ENCODE measurements around the gene PTPRK. TPM values are rescaled to one million over a fixed set of nuclear protein-coding genes. Genes with fewer than 3 reads are reported as not detected.
A peak's percentile ranks its signal among the peaks of the same experiment; 100 is the strongest.

The PTPRK gene
- total RNA-seq, 5 donors from 2014 or later (not counting 1 experiment from before 2014, with no cell fraction given): 2.1 to 11.1 (median 7.3) TPM

GRCh38 chr6:128275030-128275429 is 245.4 kb downstream of the PTPRK start:
- Mint-ChIP-seq H3K4me3 (no peak overlapping the region), H3K4me1 (peaks cover 0 to 4% (median 0%) of the 10 kb centered on the region in 3 donors), H3K27ac (no peak overlapping the region), H3K36me3 (no peaks in the 10 kb centered on the region), H3K9me3 (no peaks in the 10 kb centered on the region), H3K27me3 (no peaks in the 10 kb centered on the region)
- Histone ChIP-seq H3K4me1 (ENCODE audit: control insufficient read depth in 1 of 2, extremely low read depth in 1 of 2, insufficient read depth in 2 of 2, low read length in 2 of 2) (no peaks in the 10 kb centered on the region), H3K27me3 (replicated peaks in 1 of 2; ENCODE audit: control insufficient read depth in 2 of 2, extremely low read depth in 1 of 2, insufficient read depth in 2 of 2, low read length in 1 of 2) (no peaks in the 10 kb centered on the region), H3K36me3 (ENCODE audit: control insufficient read depth in 2 of 2, extremely low read depth in 1 of 2, insufficient read depth in 1 of 2, low read length in 1 of 2) (no peaks in the 10 kb centered on the region), H3K4me3 (ENCODE audit: control insufficient read depth in 1 of 2, extremely low read depth in 1 of 2, low read length in 1 of 2) (no peak overlapping the region), H3K9me3 (no peaks in the 10 kb centered on the region), H3K27ac (ENCODE audit: low read length) (no peak overlapping the region)
- ChIA-PET CTCF (interaction anchor here in 1 of 2 donors (0.6 kb wide), 1 partner anchor 32 kb away, joined by 3 read pairs; no protein-coding TSS in a partner anchor), POLR2A (no interaction called here)
- ATAC-seq (replicated peaks in 1 of 4) (no peak), DNase-seq (no peak)
- WGBS (ENCODE audit: insufficient coverage): no CpG with 5 or more reads among the region's 1 CpG

- DNase-seq (no peak), ATAC-seq (replicated peaks in 1 of 4) (no peak)
- H3K4me3 Mint-ChIP-seq: no peak overlapping the region
- H3K4me3 ChIP-seq (ENCODE audit: control insufficient read depth in 1 of 2, extremely low read depth in 1 of 2, low read length in 1 of 2): no peak overlapping the region
- no peaks in the 10 kb centered on the region for H3K36me3 ChIP-seq (ENCODE audit: control insufficient read depth in 2 of 2, extremely low read depth in 1 of 2, insufficient read depth in 1 of 2, low read length in 1 of 2)
- no peak overlapping the region for H3K27ac Mint-ChIP-seq
- POLR2A ChIA-PET: no interaction called here
- H3K4me1 ChIP-seq (ENCODE audit: control insufficient read depth in 1 of 2, extremely low read depth in 1 of 2, insufficient read depth in 2 of 2, low read length in 2 of 2): no peaks in the 10 kb centered on the region
- no peak overlapping the region for H3K27ac ChIP-seq (ENCODE audit: low read length)
- H3K36me3 Mint-ChIP-seq: no peaks in the 10 kb centered on the region
- H3K4me1 Mint-ChIP-seq: peaks cover 0 to 4% (median 0%) of the 10 kb centered on the region in 3 donors
- CTCF ChIA-PET: no interaction called here
- peaks cover 0 to under 1% of the 10 kb centered on the region in 2 donors for H3K27me3 Mint-ChIP-seq
- no peaks in the 10 kb centered on the region for H3K27me3 ChIP-seq (replicated peaks in 1 of 2; ENCODE audit: control insufficient read depth in 2 of 2, extremely low read depth in 1 of 2, insufficient read depth in 2 of 2, low read length in 1 of 2)
- no CpG with 5 or more reads among the region's 1 CpG for WGBS (ENCODE audit: insufficient coverage)
- no peaks in the 10 kb centered on the region for H3K9me3 ChIP-seq
- no peaks in the 10 kb centered on the region for H3K9me3 Mint-ChIP-seq
These were observed 248.9 kb downstream of the PTPRK start for GRCh38 chr6:128271527-128271926.

GRCh38 chr6:128271011-128271410 is 249.4 kb downstream of the PTPRK start:
- Mint-ChIP-seq H3K4me1 (peaks cover 0 to 4% (median 0%) of the 10 kb centered on the region in 3 donors), H3K4me3 (no peak overlapping the region), H3K36me3 (no peaks in the 10 kb centered on the region), H3K9me3 (no peaks in the 10 kb centered on the region), H3K27me3 (peaks cover 0 to 3% of the 10 kb centered on the region in 2 donors), H3K27ac (no peak overlapping the region)
- no CpG with 5 or more reads among the region's 2 CpGs for WGBS (ENCODE audit: insufficient coverage)
- ATAC-seq (replicated peaks in 1 of 4) (no peak), DNase-seq (no peak)
- Histone ChIP-seq H3K27me3 (replicated peaks in 1 of 2; ENCODE audit: control insufficient read depth in 2 of 2, extremely low read depth in 1 of 2, insufficient read depth in 2 of 2, low read length in 1 of 2) (no peaks in the 10 kb centered on the region), H3K27ac (ENCODE audit: low read length) (no peak overlapping the region), H3K9me3 (no peaks in the 10 kb centered on the region), H3K4me3 (ENCODE audit: control insufficient read depth in 1 of 2, extremely low read depth in 1 of 2, low read length in 1 of 2) (no peak overlapping the region), H3K36me3 (ENCODE audit: control insufficient read depth in 2 of 2, extremely low read depth in 1 of 2, insufficient read depth in 1 of 2, low read length in 1 of 2) (no peaks in the 10 kb centered on the region), H3K4me1 (ENCODE audit: control insufficient read depth in 1 of 2, extremely low read depth in 1 of 2, insufficient read depth in 2 of 2, low read length in 2 of 2) (no peaks in the 10 kb centered on the region)
- ChIA-PET POLR2A (no interaction called here), CTCF (interaction anchor here in 1 of 2 donors (0.6 kb wide), 1 partner anchor 364 kb away, joined by 3 read pairs; no protein-coding TSS in a partner anchor)

- DNase-seq (no peak), ATAC-seq (replicated peaks in 1 of 4) (no peak)
- Histone ChIP-seq H3K36me3 (ENCODE audit: control insufficient read depth in 2 of 2, extremely low read depth in 1 of 2, insufficient read depth in 1 of 2, low read length in 1 of 2) (no peaks in the 10 kb centered on the region), H3K27ac (ENCODE audit: low read length) (no peak overlapping the region), H3K9me3 (no peaks in the 10 kb centered on the region), H3K4me3 (ENCODE audit: control insufficient read depth in 1 of 2, extremely low read depth in 1 of 2, low read length in 1 of 2) (no peak overlapping the region), H3K4me1 (ENCODE audit: control insufficient read depth in 1 of 2, extremely low read depth in 1 of 2, insufficient read depth in 2 of 2, low read length in 2 of 2) (no peaks in the 10 kb centered on the region), H3K27me3 (replicated peaks in 1 of 2; ENCODE audit: control insufficient read depth in 2 of 2, extremely low read depth in 1 of 2, insufficient read depth in 2 of 2, low read length in 1 of 2) (no peaks in the 10 kb centered on the region)
- H3K27ac Mint-ChIP-seq: no peak overlapping the region
- no CpG with 5 or more reads among the region's 1 CpG for WGBS (ENCODE audit: insufficient coverage)
- ChIA-PET POLR2A (no interaction called here), CTCF (no interaction called here)
- H3K4me1 Mint-ChIP-seq: no peaks in the 10 kb centered on the region
- peaks cover 7 to 16% (median 10%) of the 10 kb centered on the region in 3 donors for H3K9me3 Mint-ChIP-seq
- H3K36me3 Mint-ChIP-seq: no peaks in the 10 kb centered on the region
- peaks cover 0 to 3% of the 10 kb centered on the region in 2 donors for H3K27me3 Mint-ChIP-seq
- no peak overlapping the region for H3K4me3 Mint-ChIP-seq
These were observed 253.5 kb downstream of the PTPRK start for GRCh38 chr6:128266946-128267345.

GRCh38 chr6:128265706-128266105 is 254.7 kb downstream of the PTPRK start:
- no peak for ATAC-seq (replicated peaks in 1 of 4)
- Histone ChIP-seq H3K4me3 (ENCODE audit: control insufficient read depth in 1 of 2, extremely low read depth in 1 of 2, low read length in 1 of 2) (no peak overlapping the region), H3K36me3 (ENCODE audit: control insufficient read depth in 2 of 2, extremely low read depth in 1 of 2, insufficient read depth in 1 of 2, low read length in 1 of 2) (no peaks in the 10 kb centered on the region), H3K9me3 (no peaks in the 10 kb centered on the region), H3K4me1 (ENCODE audit: control insufficient read depth in 1 of 2, extremely low read depth in 1 of 2, insufficient read depth in 2 of 2, low read length in 2 of 2) (peaks cover 0 to 2% of the 10 kb centered on the region in 2 experiments), H3K27me3 (replicated peaks in 1 of 2; ENCODE audit: control insufficient read depth in 2 of 2, extremely low read depth in 1 of 2, insufficient read depth in 2 of 2, low read length in 1 of 2) (no peaks in the 10 kb centered on the region), H3K27ac (ENCODE audit: low read length) (no peak overlapping the region)
- Mint-ChIP-seq H3K36me3 (no peaks in the 10 kb centered on the region), H3K27ac (no peak overlapping the region), H3K27me3 (peaks cover 0 to 3% of the 10 kb centered on the region in 2 donors), H3K4me3 (no peak overlapping the region), H3K9me3 (peaks cover 7 to 16% (median 10%) of the 10 kb centered on the region in 3 donors), H3K4me1 (peaks cover 4 to 5% (median 5%) of the 10 kb centered on the region in 3 donors)
- WGBS (ENCODE audit: insufficient coverage): no CpG with 5 or more reads among the region's 3 CpGs
- ChIA-PET CTCF (no interaction called here), POLR2A (interaction anchor here in 1 of 2 donors (0.7 kb wide), 1 partner anchor 366 kb away, joined by 3 read pairs; no protein-coding TSS in a partner anchor)
- no peak for DNase-seq

GRCh38 chr6:128259730-128260685 is 260.4 kb downstream of the PTPRK start:
- ATAC-seq (replicated peaks in 1 of 4) (peak; percentile 53 to 82 (median 60)), DNase-seq (peak in 1 of 35 experiments; percentile 51)
- no CpG with 5 or more reads among the region's 6 CpGs for WGBS (ENCODE audit: insufficient coverage)
- peak overlapping the region; percentile 20 to 23 for H3K4me3 ChIP-seq (ENCODE audit: control insufficient read depth in 1 of 2, extremely low read depth in 1 of 2, low read length in 1 of 2)
- Mint-ChIP-seq H3K4me3 (peak overlapping the region; percentile 68 to 73 (median 73)), H3K27ac (peak overlapping the region; percentile 80 to 87), H3K4me1 (peaks cover 27 to 31% (median 29%) of the 10 kb centered on the region in 3 donors), H3K9me3 (peaks cover 7 to 16% (median 10%) of the 10 kb centered on the region in 3 donors), H3K36me3 (no peaks in the 10 kb centered on the region), H3K27me3 (no peaks in the 10 kb centered on the region)
- H3K27ac ChIP-seq (ENCODE audit: low read length): peak overlapping the region; percentile 75
- H3K36me3 ChIP-seq (ENCODE audit: control insufficient read depth in 2 of 2, extremely low read depth in 1 of 2, insufficient read depth in 1 of 2, low read length in 1 of 2): no peaks in the 10 kb centered on the region
- ChIA-PET POLR2A (interaction anchor here (0.9 to 1.0 kb wide), 2 partner anchors 9 to 104 kb away, joined by 3 read pairs; no protein-coding TSS in a partner anchor), CTCF (interaction anchor here (0.6 to 2.0 kb wide), 5 partner anchors 10 to 1517 kb away, joined by 3 to 7 read pairs (median 3); no protein-coding TSS in a partner anchor)
- H3K9me3 ChIP-seq: no peaks in the 10 kb centered on the region
- H3K27me3 ChIP-seq (replicated peaks in 1 of 2; ENCODE audit: control insufficient read depth in 2 of 2, extremely low read depth in 1 of 2, insufficient read depth in 2 of 2, low read length in 1 of 2): no peaks in the 10 kb centered on the region
- H3K4me1 ChIP-seq (ENCODE audit: control insufficient read depth in 1 of 2, extremely low read depth in 1 of 2, insufficient read depth in 2 of 2, low read length in 2 of 2): peaks cover 10 to 20% of the 10 kb centered on the region in 2 experiments
